ENCODE results near the gene A2M. TPM values are rescaled to one million over a fixed set of nuclear protein-coding genes. Genes with fewer than 3 reads are reported as not detected.

A2M gene
- total and polyA plus RNA-seq, 2 of the 4 experiments (the other 2 are of a cell fraction): 1.1 to 3.2 TPM

- ATAC-seq (ENCODE audit: low read depth): no peak
- Histone ChIP-seq H3K79me1 (ENCODE audit: low read depth in 1 of 2, low read length in 2 of 2) (no peaks in the 10 kb centered on the region), H3K4me3 (ENCODE audit: insufficient read depth, low read depth, low read length) (no peak overlapping the region), H4K20me1 (ENCODE audit: insufficient read depth, low read length) (no peaks in the 10 kb centered on the region), H2BK15ac (ENCODE audit: low read depth, low read length) (no peak overlapping the region), H2AK9ac (replicated peaks; ENCODE audit: low read depth, low read length, poor library complexity) (no peak overlapping the region), H3K9me3 (ENCODE audit: control insufficient read depth, insufficient read depth, low read length) (no peaks in the 10 kb centered on the region), H3K27ac (ENCODE audit: insufficient read depth, low read length) (no peak overlapping the region), H3K56ac (ENCODE audit: extremely low read depth, insufficient read depth, low read length) (no peak overlapping the region), H3K9ac (ENCODE audit: low read depth, low read length) (no peak overlapping the region), H2BK120ac (ENCODE audit: low read depth, low read length) (no peak overlapping the region), H3K14ac (replicated peaks; ENCODE audit: low read depth, low read length) (no peak overlapping the region), H2BK5ac (ENCODE audit: low read depth, low read length, poor library complexity, severe bottlenecking) (no peak overlapping the region), H3K4me1 (ENCODE audit: control insufficient read depth, insufficient read depth, low read length) (no peaks in the 10 kb centered on the region), H2AFZ (replicated peaks; ENCODE audit: low read length, poor library complexity) (no peak overlapping the region), H3K9me1 (ENCODE audit: insufficient read depth, low read length) (no peaks in the 10 kb centered on the region), H4K8ac (ENCODE audit: low read depth in 2 of 2, low read length in 2 of 2) (no peak overlapping the region), H2BK20ac (ENCODE audit: low read depth, low read length) (no peak overlapping the region), H3K4me2 (ENCODE audit: low read depth, low read length) (no peak overlapping the region), H3K18ac (ENCODE audit: low read depth, low read length) (no peak overlapping the region), H3K27me3 (ENCODE audit: control insufficient read depth, insufficient read depth, low read length) (no peaks in the 10 kb centered on the region), H3K23ac (ENCODE audit: low read depth, low read length) (no peak overlapping the region), H2AK5ac (ENCODE audit: low read depth, low read length) (no peak overlapping the region), H3K36me3 (ENCODE audit: control insufficient read depth, insufficient read depth, low read length) (peaks cover 4% of the 10 kb centered on the region; the same call in 1 of the 2 replicates), H4K91ac (ENCODE audit: insufficient read depth, low read depth, low read length) (no peak overlapping the region), H4K5ac (ENCODE audit: low read depth, low read length) (no peak overlapping the region), H3K4ac (ENCODE audit: low read depth, low read length) (no peak overlapping the region)
- no CpG with 5 or more reads among the region's 6 CpGs for WGBS, 2 experiments (ENCODE audit: extremely low coverage in 2 of 2, insufficient read length in 1 of 2)
- BruUV-seq (replicated peaks): no TSS peak
- dilution Hi-C loops (cut with HindIII; ENCODE audit: low sequenced_read_pairs, unreplicated experiment): no loop called here
- intact Hi-C loops (cut with micrococcal nuclease): no loop called here
- DNase-seq: no peak
- TF ChIP-seq CTCF (conservative IDR thresholded peaks at IDR 0.05; ENCODE audit: low read depth, low read length): no peak
- no peak for TF ChIP-seq BHLHE40 (IDR thresholded peaks at IDR 0.05; ENCODE audit: low read depth, low read length)
- TF ChIP-seq POLR2A (IDR thresholded peaks at IDR 0.05; ENCODE audit: low read depth, low read length): no peak
- TF ChIP-seq MXI1 (IDR thresholded peaks at IDR 0.05; ENCODE audit: borderline replicate concordance, low read depth, low read length): no peak
- no peak for TF ChIP-seq CHD1 (IDR thresholded peaks at IDR 0.05; ENCODE audit: low read depth, low read length)
- TF ChIP-seq USF2 (IDR thresholded peaks at IDR 0.05; ENCODE audit: low read depth, low read length): no peak
- TF ChIP-seq RCOR1 (IDR thresholded peaks at IDR 0.05; ENCODE audit: insufficient replicate concordance, low read length): no peak
- TF ChIP-seq CEBPB (IDR thresholded peaks at IDR 0.05; ENCODE audit: low read depth, low read length): no peak
- no peak for TF ChIP-seq NFE2L2 (IDR thresholded peaks at IDR 0.05; ENCODE audit: low read depth, low read length)
- TF ChIP-seq ELK1 (IDR thresholded peaks at IDR 0.05; ENCODE audit: borderline replicate concordance, low read depth, low read length): no peak
- no peak for TF ChIP-seq FOS (IDR thresholded peaks at IDR 0.05; ENCODE audit: low read depth, low read length)
- no peak for TF ChIP-seq RFX5 (IDR thresholded peaks at IDR 0.05; ENCODE audit: low read depth, low read length)
- TF ChIP-seq SMC3 (IDR thresholded peaks at IDR 0.05; ENCODE audit: low read depth, low read length): no peak
- no peak for TF ChIP-seq RAD21 (IDR thresholded peaks at IDR 0.05; ENCODE audit: low read length)
- no peak for TF ChIP-seq MAFK (IDR thresholded peaks at IDR 0.05; ENCODE audit: low read depth, low read length)
- ChIA-PET CTCF (no interaction called here), POLR2A (ENCODE audit: unreplicated experiment) (no interaction called here)
- in situ Hi-C loops (cut with MboI; ENCODE audit: low sequenced_read_pairs): no loop called here
Measured at GRCh38 chr12:9112076-9112853, 3.5 kb downstream of the A2M start.
